HG02943 (cell line): ENCODE measurements around the gene TMEM208.
A peak's percentile ranks its signal among the peaks of the same experiment; 100 is the strongest.

Experiments
- ATAC-seq: cut with Tn5 transposase; IDR thresholded peaks from one replicate; pipeline ENCODE4 v1.9.1; 2021; ENCODE audit warnings: mild to moderate bottlenecking, low read depth, moderate library complexity; ENCODE audit not compliant: unreplicated experiment

Gene TMEM208

GRCh38 chr16:67226804-67227566, at the start of gene TMEM208:
Gene TMEM208, plus strand, starts transcription at chr16:67227130. Its CDS starts 89 bp downstream, at chr16:67227219.
- ATAC-seq, result peak; percentile 88

- no peak for ATAC-seq
Measured at GRCh38 chr16:67177743-67178699, 48.9 kb upstream of the TMEM208 start.

GRCh38 chr16:67179421-67180080, 47.4 kb upstream of the TMEM208 start:
- ATAC-seq, result no peak

GRCh38 chr16:67180166-67180565, 46.8 kb upstream of the TMEM208 start:
- no peak for ATAC-seq

- ATAC-seq, result no peak
Measured at GRCh38 chr16:67181346-67181745, 45.6 kb upstream of the TMEM208 start.

- no peak for ATAC-seq
Measured at GRCh38 chr16:67182288-67182687, 44.6 kb upstream of the TMEM208 start.

- ATAC-seq, result no peak
Measured at GRCh38 chr16:67183284-67183626, 43.7 kb upstream of the TMEM208 start.

GRCh38 chr16:67183627-67184452, 43.1 kb upstream of the TMEM208 start, which contains the start of gene MATCAP1:
Gene MATCAP1, minus strand, starts transcription at chr16:67183963. Its CDS starts 3,353 bp downstream, at chr16:67180610.
- ATAC-seq, result peak; percentile 94

GRCh38 chr16:67184453-67184994, 42.4 kb upstream of the TMEM208 start:
- no peak for ATAC-seq

GRCh38 chr16:67184995-67185650, 41.8 kb upstream of the TMEM208 start:
- ATAC-seq, result no peak

GRCh38 chr16:67185651-67186134, 41.2 kb upstream of the TMEM208 start:
- no peak for ATAC-seq

- ATAC-seq, result no peak
Measured at GRCh38 chr16:67186550-67186950, 40.4 kb upstream of the TMEM208 start.

- ATAC-seq, result no peak
Measured at GRCh38 chr16:67187175-67187890, 39.6 kb upstream of the TMEM208 start.

GRCh38 chr16:67188323-67188722, 38.6 kb upstream of the TMEM208 start:
- ATAC-seq, result no peak

GRCh38 chr16:67188798-67189197, 38.1 kb upstream of the TMEM208 start:
- no peak for ATAC-seq

- ATAC-seq, result no peak
Measured at GRCh38 chr16:67190041-67190440, 36.9 kb upstream of the TMEM208 start, which contains the start of gene EXOC3L1. Gene EXOC3L1, minus strand, starts transcription at chr16:67190136. Its CDS starts 460 bp downstream, at chr16:67189676.

- no peak for ATAC-seq
Measured at GRCh38 chr16:67190448-67191399, 36.2 kb upstream of the TMEM208 start.
